ENCODE measurements around the gene FOXC2. TPM values are rescaled to one million over a fixed set of nuclear protein-coding genes. Genes with fewer than 3 reads are reported as not detected.
"Not testable (repeated sequence)": the region's sequence is repeated elsewhere in the genome, so short reads cannot be mapped to it uniquely, and the experiment has no call there.

The FOXC2 gene
- total RNA-seq, 1 experiment from 2014 or later, result 1.3 TPM

GRCh38 chr16:86587955-86588354, 21.3 kb downstream of the FOXC2 start:
- DNase-seq (ENCODE audit: low spot score), result not testable (repeated sequence)

- DNase-seq (ENCODE audit: low spot score), result peak; percentile 86
Observed at GRCh38 chr16:86590501-86591144, 24.0 kb downstream of the FOXC2 start.

- DNase-seq (ENCODE audit: low spot score), result no peak
Observed at GRCh38 chr16:86591270-86591669, 24.6 kb downstream of the FOXC2 start.

GRCh38 chr16:86593913-86594620, 27.4 kb downstream of the FOXC2 start:
- no peak for DNase-seq (ENCODE audit: low spot score)

- no peak for DNase-seq (ENCODE audit: low spot score)
Observed at GRCh38 chr16:86594721-86595120, 28.1 kb downstream of the FOXC2 start.

- no peak for DNase-seq (ENCODE audit: low spot score)
Observed at GRCh38 chr16:86595983-86596605, 29.5 kb downstream of the FOXC2 start.

GRCh38 chr16:86597126-86597879, 30.7 kb downstream of the FOXC2 start:
- DNase-seq (ENCODE audit: low spot score), result no peak

- no peak for DNase-seq (ENCODE audit: low spot score)
Observed at GRCh38 chr16:86597880-86598606, 31.4 kb downstream of the FOXC2 start.

GRCh38 chr16:86598607-86599565, 32.3 kb downstream of the FOXC2 start:
- DNase-seq (ENCODE audit: low spot score), result no peak

- DNase-seq (ENCODE audit: low spot score), result no peak
Observed at GRCh38 chr16:86601356-86601755, 34.7 kb downstream of the FOXC2 start.

GRCh38 chr16:86602521-86602920, 35.9 kb downstream of the FOXC2 start:
- no peak for DNase-seq (ENCODE audit: low spot score)

GRCh38 chr16:86604436-86605193, 38.0 kb downstream of the FOXC2 start:
- DNase-seq (ENCODE audit: low spot score), result no peak

GRCh38 chr16:86605950-86606349, 39.3 kb downstream of the FOXC2 start:
- no peak for DNase-seq (ENCODE audit: low spot score)

- no peak for DNase-seq (ENCODE audit: low spot score)
Observed at GRCh38 chr16:86608301-86608747, 41.7 kb downstream of the FOXC2 start.

GRCh38 chr16:86609115-86609514, 42.5 kb downstream of the FOXC2 start:
- DNase-seq (ENCODE audit: low spot score), result peak; percentile 93

- no peak for DNase-seq (ENCODE audit: low spot score)
Observed at GRCh38 chr16:86609661-86610060, 43.0 kb downstream of the FOXC2 start.

GRCh38 chr16:86610779-86611524, 44.3 kb downstream of the FOXC2 start:
- DNase-seq (ENCODE audit: low spot score), result no peak

- DNase-seq (ENCODE audit: low spot score), result no peak
Observed at GRCh38 chr16:86611525-86611855, 44.9 kb downstream of the FOXC2 start.

GRCh38 chr16:86611941-86612340, 45.3 kb downstream of the FOXC2 start:
- DNase-seq (ENCODE audit: low spot score), result no peak

Measured in A172 (cell line).